Measurements from ENCODE around the gene TCF23.
A peak's percentile ranks its signal among the peaks of the same experiment; 100 is the strongest.

Gene TCF23

GRCh38 chr2:27134781-27135477 lies 13.9 kb upstream of the TCF23 start (continued):
- TF ChIP-seq TSHZ1 (tag by site-specific recombination; IDR thresholded peaks at IDR 0.05; ENCODE audit: borderline replicate concordance) = no peak
- TF ChIP-seq ZNF26 (tag by site-specific recombination; IDR thresholded peaks at IDR 0.05) = no peak
- TF ChIP-seq EGR2 (tag by site-specific recombination; IDR thresholded peaks at IDR 0.05; ENCODE audit: low read depth) = 0 out of 2 replicates have a peak, but pooled peaks have one; percentile 18
- 0 out of 2 replicates have a peak, but pooled peaks have one; percentile 19 for TF ChIP-seq ZBTB6 (tag by site-specific recombination; IDR thresholded peaks at IDR 0.05)
- TF ChIP-seq ZBTB26 (tag by site-specific recombination; optimal IDR thresholded peaks at IDR 0.05) = peak; percentile 53

- no peak overlapping the region for H3K4me3 ChIP-seq (ENCODE audit: low read depth, low read length)
- ChIA-PET CTCF (interaction anchor here (1.5 to 3.5 kb wide), 2 partner anchors 13 to 41 kb away, joined by 3 to 17 read pairs; partner anchors contain the start of gene ABHD1), POLR2A (interaction anchor here (0.7 to 1.4 kb wide), 2 partner anchors 77 to 243 kb away, joined by 4 to 6 read pairs; partner anchors contain the start of genes ATRAID and SLC5A6)
- H3K27ac ChIP-seq (ENCODE audit: extremely low read depth, low read depth, low read length) = no peak overlapping the region
- no peaks in the 10 kb centered on the region for H3K4me1 ChIP-seq (ENCODE audit: control insufficient read depth, insufficient read depth, low read length)
- no peak for TF ChIP-seq ZNF585B (tag by site-specific recombination; IDR thresholded peaks at IDR 0.05)
- no peak for TF ChIP-seq ZNF391 (tag by site-specific recombination; IDR thresholded peaks at IDR 0.05; ENCODE audit: borderline replicate concordance, low read depth)
- TF ChIP-seq ZNF701 (tag by site-specific recombination; IDR thresholded peaks at IDR 0.05) = no peak
- no peak for TF ChIP-seq ZSCAN16 (tag by site-specific recombination; IDR thresholded peaks at IDR 0.05)
- no peak for TF ChIP-seq ZNF571 (tag by site-specific recombination; IDR thresholded peaks at IDR 0.05)
- TF ChIP-seq SP7 (tag by site-specific recombination; IDR thresholded peaks at IDR 0.05) = no peak
- no peak for TF ChIP-seq KLF7 (tag by site-specific recombination; IDR thresholded peaks at IDR 0.05; ENCODE audit: borderline replicate concordance)
- TF ChIP-seq ZFP41 (tag by site-specific recombination; IDR thresholded peaks at IDR 0.05; ENCODE audit: borderline replicate concordance) = no peak
- TF ChIP-seq ZNF521 (tag by site-specific recombination; IDR thresholded peaks at IDR 0.05) = no peak
- no peak for TF ChIP-seq KLF16 (tag by site-specific recombination; IDR thresholded peaks at IDR 0.05)
- H3K9me3 ChIP-seq (ENCODE audit: control insufficient read depth, insufficient read depth, low read depth, low read length) = no peaks in the 10 kb centered on the region
- peaks cover 4 to 26% of the 10 kb centered on the region in 2 experiments; a peak in 2 of 3 replicates for H3K36me3 ChIP-seq (ENCODE audit: control insufficient read depth in 2 of 2, insufficient read depth in 1 of 2, low read length in 2 of 2)
Measured at GRCh38 chr2:27135478-27135955, 13.3 kb upstream of the TCF23 start.

Data from HEK293 (cell line).